LNCAP (cell line): ENCODE results near the gene TECTA.

ENCODE experiments used
- CTCF ChIP-seq: fragments of 450-650 bp; IDR thresholded peaks from 2 replicates; pipeline ENCODE4 v1.5.1; 2017; ENCODE audit warnings: mild to moderate bottlenecking

The TECTA gene

DNA sequence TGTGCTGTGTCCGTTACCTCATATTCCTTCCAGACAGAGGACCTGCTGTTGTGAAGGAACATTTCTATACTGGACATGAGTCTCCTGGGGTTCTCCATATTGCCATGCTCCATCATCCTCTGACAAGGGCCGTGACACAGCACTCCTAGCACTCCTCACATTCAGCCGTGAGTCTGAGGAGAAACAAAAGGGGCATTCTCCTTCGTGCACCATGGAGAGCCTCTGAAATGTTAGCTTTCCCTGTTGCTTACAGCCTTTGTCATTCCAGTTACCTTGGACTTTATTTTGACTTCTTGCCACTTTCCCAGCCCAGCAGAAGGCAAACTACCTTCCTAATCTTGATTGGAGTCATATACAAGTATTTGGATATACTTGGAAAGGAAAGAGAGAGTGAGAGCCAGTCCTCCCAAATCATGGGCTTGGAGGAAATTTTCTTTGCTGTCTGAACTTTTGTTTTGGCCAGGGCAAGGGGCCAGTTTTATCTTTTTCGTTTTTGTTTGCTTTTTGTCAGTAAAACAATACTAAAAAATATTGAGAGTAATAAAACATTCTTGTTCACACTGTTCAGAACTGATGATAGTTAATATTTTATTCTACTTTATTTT lies 29.1 kb upstream of the TECTA start:
- TF ChIP-seq CTCF = no peak

DNA sequence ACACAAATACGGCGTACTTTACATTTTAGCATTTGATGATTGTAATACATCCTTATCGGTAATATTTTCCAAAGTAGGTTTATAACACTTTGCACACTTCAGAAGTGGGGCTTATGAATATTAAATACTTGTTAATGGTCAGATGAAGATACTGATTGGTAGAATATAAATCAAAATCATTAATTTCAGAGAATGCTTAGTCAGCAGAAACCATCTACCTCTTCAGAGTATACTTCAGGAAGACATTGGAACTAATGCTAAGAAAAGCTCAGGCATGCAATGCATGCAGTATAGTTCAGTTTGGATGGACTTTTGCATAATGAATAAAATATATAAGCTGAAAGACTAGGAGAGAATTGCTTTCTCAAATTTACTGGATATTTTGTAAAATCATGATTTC lies 19.7 kb upstream of the TECTA start:
- no peak for TF ChIP-seq CTCF

GRCh38 chr11:121082219-121082618 lies 18.8 kb upstream of the TECTA start:
- TF ChIP-seq CTCF = no peak

DNA sequence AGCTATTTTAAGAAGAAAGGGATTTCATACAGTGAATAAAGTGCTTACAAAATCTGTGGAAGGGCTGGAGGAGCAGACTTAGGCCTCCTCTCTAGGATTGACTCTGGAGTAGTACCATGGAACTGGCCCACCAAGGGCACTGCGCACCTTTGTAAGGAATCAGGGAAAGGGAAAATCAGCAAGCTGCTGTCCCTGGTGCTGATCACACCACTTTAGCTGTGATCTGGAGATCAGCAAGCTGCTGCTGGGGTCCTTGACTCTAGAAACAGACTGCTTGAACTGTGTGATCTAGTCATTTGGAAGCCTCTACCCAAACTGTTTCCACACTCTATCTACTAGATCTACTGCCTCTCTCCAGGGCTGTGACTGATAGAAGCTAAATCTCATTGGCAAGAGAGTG lies 18.4 kb upstream of the TECTA start:
- TF ChIP-seq CTCF = no peak

- TF ChIP-seq CTCF = no peak
Observed at GRCh38 chr11:121086866-121087265, 14.2 kb upstream of the TECTA start.

DNA sequence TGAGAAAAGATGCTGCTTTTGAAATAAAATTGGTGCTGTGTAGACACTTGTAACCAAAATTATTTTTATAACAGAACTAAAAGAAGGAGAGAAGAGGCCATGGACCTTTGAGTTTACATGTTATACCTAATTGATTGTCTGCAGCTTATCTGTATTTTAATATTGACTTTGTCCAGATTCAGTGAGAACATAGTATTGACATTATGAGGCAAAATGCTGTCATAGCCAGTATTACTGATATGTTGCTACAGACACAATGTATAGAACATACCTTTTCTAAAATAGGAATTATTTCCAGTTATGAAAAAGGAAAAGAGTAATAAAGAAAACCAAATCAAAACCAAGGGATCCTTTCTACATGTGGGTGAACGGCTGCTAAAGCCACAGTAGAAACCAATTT lies 11.5 kb upstream of the TECTA start:
- no peak for TF ChIP-seq CTCF

DNA sequence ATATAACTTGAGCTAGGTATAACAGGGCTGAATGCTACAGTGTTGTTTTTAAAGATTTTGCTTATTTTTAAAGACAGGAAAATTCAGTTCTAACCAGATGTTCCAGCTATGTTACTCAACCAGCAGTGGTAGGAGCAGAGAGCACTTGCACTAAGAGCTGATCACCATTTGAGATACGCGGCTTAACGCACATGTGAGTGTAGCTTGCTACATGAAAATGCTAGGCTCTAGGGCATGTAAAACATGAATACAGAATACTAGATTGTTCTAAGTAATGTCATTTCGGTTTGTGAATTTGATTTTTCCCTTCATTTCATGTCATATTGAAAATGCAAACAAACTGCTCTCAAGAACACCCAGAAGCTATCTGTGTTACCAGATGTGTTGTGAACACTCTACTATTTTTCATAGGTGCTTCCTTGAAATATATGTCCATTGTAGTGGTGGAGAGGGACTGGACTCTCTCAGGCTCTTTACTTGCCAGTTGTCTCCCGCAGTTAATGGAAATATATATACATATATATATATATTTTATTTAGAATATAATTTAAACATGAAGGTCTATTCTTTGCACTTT lies 10.8 kb upstream of the TECTA start:
- no peak for TF ChIP-seq CTCF
